ENCODE measurements around the gene SLC39A2. TPM values are rescaled to one million over a fixed set of nuclear protein-coding genes. Genes with fewer than 3 reads are reported as not detected.
"Not testable (repeated sequence)": the region's sequence is repeated elsewhere in the genome, so short reads cannot be mapped to it uniquely, and the experiment has no call there.

The SLC39A2 gene
- total RNA-seq, 2 experiments from 2014 or later, result not detected

GRCh38 chr14:21003788-21004346, 4.8 kb downstream of the SLC39A2 start:
- Histone ChIP-seq H3K4me1 (ENCODE audit: insufficient read depth, low read length) (no peaks in the 10 kb centered on the region), H3K36me3 (ENCODE audit: insufficient read depth, low read length) (no peaks in the 10 kb centered on the region), H3K9me3 (ENCODE audit: control insufficient read depth in 1 of 2, insufficient read depth in 1 of 2, low read length in 2 of 2) (no peaks in the 10 kb centered on the region), H3K27me3 (ENCODE audit: control insufficient read depth in 1 of 2, insufficient read depth in 2 of 2, low read length in 2 of 2) (no peaks in the 10 kb centered on the region), H3K27ac (ENCODE audit: low read depth in 1 of 2, low read length in 2 of 2) (no peak overlapping the region), H3K4me3 (ENCODE audit: low read length) (no peak overlapping the region)
- POLR2A ChIA-PET, result no interaction called here
- ATAC-seq (ENCODE audit: poor library complexity), result no peak
- TF ChIP-seq CTCF (IDR thresholded peaks at IDR 0.05), result no peak
- Mint-ChIP-seq H3K9me3 (no peaks in the 10 kb centered on the region), H3K4me1 (ENCODE audit: low read depth) (no peaks in the 10 kb centered on the region), H3K4me3 (no peak overlapping the region), H3K36me3 (ENCODE audit: low read depth) (no peaks in the 10 kb centered on the region), H3K27ac (no peak overlapping the region), H3K27me3 (no peaks in the 10 kb centered on the region)
- intact Hi-C loops (cut with DNase I, micrococcal nuclease), result no loop called here
- CTCF ChIA-PET, result interaction anchor here (0.5 to 2.1 kb wide), 4 partner anchors 11 to 440 kb away, joined by 3 to 7 read pairs (median 4); no protein-coding TSS in a partner anchor
- no peak for DNase-seq

GRCh38 chr14:21009721-21010120, 10.6 kb downstream of the SLC39A2 start:
- DNase-seq; H3K27me3 ChIP-seq (ENCODE audit: control insufficient read depth in 1 of 2, insufficient read depth in 2 of 2, low read length in 2 of 2); H3K9me3 ChIP-seq (ENCODE audit: control insufficient read depth in 1 of 2, insufficient read depth in 1 of 2, low read length in 2 of 2); H3K36me3 ChIP-seq (ENCODE audit: insufficient read depth, low read length); H3K4me1 Mint-ChIP-seq (ENCODE audit: low read depth); H3K4me1 ChIP-seq (ENCODE audit: insufficient read depth, low read length); H3K36me3 Mint-ChIP-seq (ENCODE audit: low read depth); ATAC-seq (ENCODE audit: poor library complexity); H3K27ac ChIP-seq (ENCODE audit: low read depth in 1 of 2, low read length in 2 of 2); H3K4me3 Mint-ChIP-seq; H3K4me3 ChIP-seq (ENCODE audit: low read length); H3K9me3 Mint-ChIP-seq; CTCF ChIA-PET; H3K27ac Mint-ChIP-seq: not testable (repeated sequence)
- intact Hi-C loops (cut with DNase I, micrococcal nuclease), result loop anchor here in 1 of 2 experiments (10.0 kb wide), 1 partner anchor 545 kb away; no protein-coding TSS in a partner anchor
- H3K27me3 Mint-ChIP-seq, result peaks cover 22% of the 10 kb centered on the region
- POLR2A ChIA-PET, result interaction anchor here (0.8 kb wide), 1 partner anchor 13 kb away, joined by 4 read pairs; no protein-coding TSS in a partner anchor

GRCh38 chr14:21011136-21011535, 12.0 kb downstream of the SLC39A2 start:
- no peak for ATAC-seq (ENCODE audit: poor library complexity)
- CTCF ChIA-PET, result interaction anchor here (0.9 kb wide), 1 partner anchor 29 kb away, joined by 3 read pairs; no protein-coding TSS in a partner anchor
- no peak for TF ChIP-seq CTCF (IDR thresholded peaks at IDR 0.05)

More at GRCh38 chr14:21011136-21011535, 12.0 kb downstream of the SLC39A2 start:
- Mint-ChIP-seq H3K36me3 (ENCODE audit: low read depth) (no peaks in the 10 kb centered on the region), H3K4me3 (no peak overlapping the region), H3K27me3 (peaks cover 23% of the 10 kb centered on the region), H3K4me1 (ENCODE audit: low read depth) (no peaks in the 10 kb centered on the region), H3K27ac (no peak overlapping the region), H3K9me3 (no peaks in the 10 kb centered on the region)
- no peak overlapping the region for H3K27ac ChIP-seq (ENCODE audit: low read depth in 1 of 2, low read length in 2 of 2)
- peaks cover 0 to 6% of the 10 kb centered on the region in 2 experiments for H3K27me3 ChIP-seq (ENCODE audit: control insufficient read depth in 1 of 2, insufficient read depth in 2 of 2, low read length in 2 of 2)
- DNase-seq, result no peak
- POLR2A ChIA-PET, result interaction anchor here (0.7 kb wide), 1 partner anchor 60 kb away, joined by 3 read pairs; no protein-coding TSS in a partner anchor
- H3K4me3 ChIP-seq (ENCODE audit: low read length), result no peak overlapping the region
- H3K4me1 ChIP-seq (ENCODE audit: insufficient read depth, low read length), result no peaks in the 10 kb centered on the region
- no peaks in the 10 kb centered on the region for H3K36me3 ChIP-seq (ENCODE audit: insufficient read depth, low read length)
- intact Hi-C loops (cut with DNase I, micrococcal nuclease), result loop anchor here in 1 of 2 experiments (10.0 kb wide), 1 partner anchor 544 kb away; no protein-coding TSS in a partner anchor
- H3K9me3 ChIP-seq (ENCODE audit: control insufficient read depth in 1 of 2, insufficient read depth in 1 of 2, low read length in 2 of 2), result no peaks in the 10 kb centered on the region

Data from CD4-positive, alpha-beta T cell (primary cell).